Measurements from ENCODE around the gene WDR27. TPM values are rescaled to one million over a fixed set of nuclear protein-coding genes. Genes with fewer than 3 reads are reported as not detected.

The WDR27 gene
- total and polyA plus RNA-seq, 10 of the 15 experiments (the other 5 are each of a cell fraction or from before 2014, with no cell fraction given), result 1.9 to 33.2 (median 19.0) TPM

DNA sequence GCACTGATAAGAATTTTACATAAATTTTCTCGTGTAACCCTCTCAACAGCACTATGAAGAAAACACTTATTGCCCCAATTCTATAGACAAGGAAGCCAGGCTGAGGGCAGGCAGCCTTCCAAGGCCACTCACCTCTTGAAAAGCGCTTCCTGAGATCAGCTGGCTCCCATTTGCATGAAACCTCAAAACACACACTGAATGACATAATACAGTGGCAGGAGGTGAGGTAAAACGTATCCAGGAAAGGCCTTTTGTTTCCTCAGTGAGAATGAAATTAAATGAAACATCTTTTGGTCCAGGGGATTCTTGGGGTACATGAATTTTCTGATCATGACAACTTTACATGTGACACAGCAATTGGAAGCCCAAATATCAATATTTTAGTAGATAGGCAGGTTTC is 112.5 kb downstream of the WDR27 start (continued):
- TF ChIP-seq MEF2A (IDR thresholded peaks at IDR 0.05; ENCODE audit: insufficient read depth, low read depth, low read length) (no peak), ELK1 (IDR thresholded peaks at IDR 0.05; ENCODE audit: low read depth, low read length) (no peak), RB1 (IDR thresholded peaks at IDR 0.05; ENCODE audit: borderline replicate concordance) (no peak), RCOR1 (conservative IDR thresholded peaks at IDR 0.05; ENCODE audit: low read depth, low read length) (no peak), IKZF2 (IDR thresholded peaks at IDR 0.05) (no peak), JUNB (IDR thresholded peaks at IDR 0.05) (0 out of 2 replicates have a peak, but pooled peaks have one; percentile 34), FOXK2 (IDR thresholded peaks at IDR 0.05) (no peak), KLF5 (IDR thresholded peaks at IDR 0.05; ENCODE audit: partially characterized antibody) (no peak), GATAD2B (conservative IDR thresholded peaks at IDR 0.05; ENCODE audit: low read depth) (no peak), MTA2 (IDR thresholded peaks at IDR 0.05; ENCODE audit: low read depth) (no peak), GABPA (IDR thresholded peaks at IDR 0.05; ENCODE audit: low read depth) (peak; percentile 26; the same call in 1 of the 2 replicates), CBFB (IDR thresholded peaks at IDR 0.05; ENCODE audit: low read depth) (peak; percentile 71; the same call in 1 of the 2 replicates), ZBTB4 (CRISPR knock-in tag; IDR thresholded peaks at IDR 0.05) (no peak), ZNF622 (IDR thresholded peaks at IDR 0.05) (no peak), YY1 (IDR thresholded peaks at IDR 0.05; ENCODE audit: low read depth, low read length) (no peak)
- TF ChIP-seq, protein P1, sequence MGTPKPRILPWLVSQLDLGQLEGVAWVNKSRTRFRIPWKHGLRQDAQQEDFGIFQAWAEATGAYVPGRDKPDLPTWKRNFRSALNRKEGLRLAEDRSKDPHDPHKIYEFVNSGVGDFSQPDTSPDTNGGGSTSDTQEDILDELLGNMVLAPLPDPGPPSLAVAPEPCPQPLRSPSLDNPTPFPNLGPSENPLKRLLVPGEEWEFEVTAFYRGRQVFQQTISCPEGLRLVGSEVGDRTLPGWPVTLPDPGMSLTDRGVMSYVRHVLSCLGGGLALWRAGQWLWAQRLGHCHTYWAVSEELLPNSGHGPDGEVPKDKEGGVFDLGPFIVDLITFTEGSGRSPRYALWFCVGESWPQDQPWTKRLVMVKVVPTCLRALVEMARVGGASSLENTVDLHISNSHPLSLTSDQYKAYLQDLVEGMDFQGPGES (IDR thresholded peaks at IDR 0.05), result no peak
- TF ChIP-seq, protein P2, sequence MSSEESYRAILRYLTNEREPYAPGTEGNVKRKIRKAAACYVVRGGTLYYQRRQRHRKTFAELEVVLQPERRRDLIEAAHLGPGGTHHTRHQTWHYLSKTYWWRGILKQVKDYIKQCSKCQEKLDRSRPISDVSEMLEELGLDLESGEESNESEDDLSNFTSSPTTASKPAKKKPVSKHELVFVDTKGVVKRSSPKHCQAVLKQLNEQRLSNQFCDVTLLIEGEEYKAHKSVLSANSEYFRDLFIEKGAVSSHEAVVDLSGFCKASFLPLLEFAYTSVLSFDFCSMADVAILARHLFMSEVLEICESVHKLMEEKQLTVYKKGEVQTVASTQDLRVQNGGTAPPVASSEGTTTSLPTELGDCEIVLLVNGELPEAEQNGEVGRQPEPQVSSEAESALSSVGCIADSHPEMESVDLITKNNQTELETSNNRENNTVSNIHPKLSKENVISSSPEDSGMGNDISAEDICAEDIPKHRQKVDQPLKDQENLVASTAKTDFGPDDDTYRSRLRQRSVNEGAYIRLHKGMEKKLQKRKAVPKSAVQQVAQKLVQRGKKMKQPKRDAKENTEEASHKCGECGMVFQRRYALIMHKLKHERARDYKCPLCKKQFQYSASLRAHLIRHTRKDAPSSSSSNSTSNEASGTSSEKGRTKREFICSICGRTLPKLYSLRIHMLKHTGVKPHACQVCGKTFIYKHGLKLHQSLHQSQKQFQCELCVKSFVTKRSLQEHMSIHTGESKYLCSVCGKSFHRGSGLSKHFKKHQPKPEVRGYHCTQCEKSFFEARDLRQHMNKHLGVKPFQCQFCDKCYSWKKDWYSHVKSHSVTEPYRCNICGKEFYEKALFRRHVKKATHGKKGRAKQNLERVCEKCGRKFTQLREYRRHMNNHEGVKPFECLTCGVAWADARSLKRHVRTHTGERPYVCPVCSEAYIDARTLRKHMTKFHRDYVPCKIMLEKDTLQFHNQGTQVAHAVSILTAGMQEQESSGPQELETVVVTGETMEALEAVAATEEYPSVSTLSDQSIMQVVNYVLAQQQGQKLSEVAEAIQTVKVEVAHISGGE (CRISPR knock-in tag; IDR thresholded peaks at IDR 0.05), result no peak
- TF ChIP-seq, protein P3, sequence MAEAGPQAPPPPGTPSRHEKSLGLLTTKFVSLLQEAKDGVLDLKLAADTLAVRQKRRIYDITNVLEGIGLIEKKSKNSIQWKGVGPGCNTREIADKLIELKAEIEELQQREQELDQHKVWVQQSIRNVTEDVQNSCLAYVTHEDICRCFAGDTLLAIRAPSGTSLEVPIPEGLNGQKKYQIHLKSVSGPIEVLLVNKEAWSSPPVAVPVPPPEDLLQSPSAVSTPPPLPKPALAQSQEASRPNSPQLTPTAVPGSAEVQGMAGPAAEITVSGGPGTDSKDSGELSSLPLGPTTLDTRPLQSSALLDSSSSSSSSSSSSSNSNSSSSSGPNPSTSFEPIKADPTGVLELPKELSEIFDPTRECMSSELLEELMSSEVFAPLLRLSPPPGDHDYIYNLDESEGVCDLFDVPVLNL (IDR thresholded peaks at IDR 0.05; ENCODE audit: low read depth, low read length), result no peak
- TF ChIP-seq, protein P4, sequence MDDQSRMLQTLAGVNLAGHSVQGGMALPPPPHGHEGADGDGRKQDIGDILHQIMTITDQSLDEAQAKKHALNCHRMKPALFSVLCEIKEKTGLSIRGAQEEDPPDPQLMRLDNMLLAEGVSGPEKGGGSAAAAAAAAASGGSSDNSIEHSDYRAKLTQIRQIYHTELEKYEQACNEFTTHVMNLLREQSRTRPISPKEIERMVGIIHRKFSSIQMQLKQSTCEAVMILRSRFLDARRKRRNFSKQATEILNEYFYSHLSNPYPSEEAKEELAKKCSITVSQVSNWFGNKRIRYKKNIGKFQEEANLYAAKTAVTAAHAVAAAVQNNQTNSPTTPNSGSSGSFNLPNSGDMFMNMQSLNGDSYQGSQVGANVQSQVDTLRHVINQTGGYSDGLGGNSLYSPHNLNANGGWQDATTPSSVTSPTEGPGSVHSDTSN (IDR thresholded peaks at IDR 0.05; ENCODE audit: insufficient replicate concordance, low read depth, low read length), result no peak
